ENCODE measurements around the gene EIF1.

EIF1 gene

GRCh38 chr17:41725134-41725533 lies 36.4 kb downstream of the EIF1 start:
- TF ChIP-seq, protein P1, sequence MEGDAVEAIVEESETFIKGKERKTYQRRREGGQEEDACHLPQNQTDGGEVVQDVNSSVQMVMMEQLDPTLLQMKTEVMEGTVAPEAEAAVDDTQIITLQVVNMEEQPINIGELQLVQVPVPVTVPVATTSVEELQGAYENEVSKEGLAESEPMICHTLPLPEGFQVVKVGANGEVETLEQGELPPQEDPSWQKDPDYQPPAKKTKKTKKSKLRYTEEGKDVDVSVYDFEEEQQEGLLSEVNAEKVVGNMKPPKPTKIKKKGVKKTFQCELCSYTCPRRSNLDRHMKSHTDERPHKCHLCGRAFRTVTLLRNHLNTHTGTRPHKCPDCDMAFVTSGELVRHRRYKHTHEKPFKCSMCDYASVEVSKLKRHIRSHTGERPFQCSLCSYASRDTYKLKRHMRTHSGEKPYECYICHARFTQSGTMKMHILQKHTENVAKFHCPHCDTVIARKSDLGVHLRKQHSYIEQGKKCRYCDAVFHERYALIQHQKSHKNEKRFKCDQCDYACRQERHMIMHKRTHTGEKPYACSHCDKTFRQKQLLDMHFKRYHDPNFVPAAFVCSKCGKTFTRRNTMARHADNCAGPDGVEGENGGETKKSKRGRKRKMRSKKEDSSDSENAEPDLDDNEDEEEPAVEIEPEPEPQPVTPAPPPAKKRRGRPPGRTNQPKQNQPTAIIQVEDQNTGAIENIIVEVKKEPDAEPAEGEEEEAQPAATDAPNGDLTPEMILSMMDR (IDR thresholded peaks at IDR 0.05; ENCODE audit: low read length), result no peak
- no peak for TF ChIP-seq EZH2 (IDR thresholded peaks at IDR 0.05; ENCODE audit: borderline replicate concordance, low read length)

GRCh38 chr17:41728056-41728455 lies 39.4 kb downstream of the EIF1 start:
- no peaks in the 10 kb centered on the region for H4K20me1 ChIP-seq (ENCODE audit: insufficient read depth, low read length)
- H3K4me1 ChIP-seq (ENCODE audit: insufficient read depth, low read length, severe bottlenecking), result no peaks in the 10 kb centered on the region
- H3K9me3 ChIP-seq (ENCODE audit: low read length), result no peaks in the 10 kb centered on the region
- no peak for TF ChIP-seq EZH2 (IDR thresholded peaks at IDR 0.05; ENCODE audit: borderline replicate concordance, low read length)
- TF ChIP-seq, protein P1 (IDR thresholded peaks at IDR 0.05; ENCODE audit: low read length), result no peak
- H3K27me3 ChIP-seq (ENCODE audit: insufficient read depth, low read length), result 0 out of 2 replicates have a peak, but pooled peaks cover 7% of the 10 kb centered on the region
- no peak overlapping the region for H3K27ac ChIP-seq (ENCODE audit: low read depth, low read length, poor library complexity, severe bottlenecking)
- no peak overlapping the region for H2AFZ ChIP-seq (ENCODE audit: low read length)
- H3K9me2 ChIP-seq (ENCODE audit: low read depth, low read length), result no peaks in the 10 kb centered on the region
- H3F3A ChIP-seq (ENCODE audit: insufficient read depth, low read length), result no peaks in the 10 kb centered on the region
- H3K4me3 ChIP-seq (ENCODE audit: low read depth, low read length, poor library complexity, severe bottlenecking), result no peak overlapping the region
- H3K36me3 ChIP-seq (ENCODE audit: insufficient read depth, low read length), result no peaks in the 10 kb centered on the region
- no peaks in the 10 kb centered on the region for H3K79me2 ChIP-seq (ENCODE audit: insufficient read depth, low read length)
- no peak overlapping the region for H3K4me2 ChIP-seq (ENCODE audit: low read length)
- H3K9ac ChIP-seq (ENCODE audit: low read length), result no peak overlapping the region

More at GRCh38 chr17:41725134-41725533, 36.4 kb downstream of the EIF1 start:
- Histone ChIP-seq H3K27ac (ENCODE audit: low read depth, low read length, poor library complexity, severe bottlenecking) (no peak overlapping the region), H3K4me3 (ENCODE audit: low read depth, low read length, poor library complexity, severe bottlenecking) (no peak overlapping the region), H3K4me1 (ENCODE audit: insufficient read depth, low read length, severe bottlenecking) (no peaks in the 10 kb centered on the region), H3K9me2 (ENCODE audit: low read depth, low read length) (no peaks in the 10 kb centered on the region), H4K20me1 (ENCODE audit: insufficient read depth, low read length) (no peaks in the 10 kb centered on the region), H3K36me3 (ENCODE audit: insufficient read depth, low read length) (no peaks in the 10 kb centered on the region), H3K9ac (ENCODE audit: low read length) (no peak overlapping the region), H3K4me2 (ENCODE audit: low read length) (no peak overlapping the region), H3F3A (ENCODE audit: insufficient read depth, low read length) (no peaks in the 10 kb centered on the region), H3K27me3 (ENCODE audit: insufficient read depth, low read length) (0 out of 2 replicates have a peak, but pooled peaks cover 7% of the 10 kb centered on the region), H3K9me3 (ENCODE audit: low read length) (no peaks in the 10 kb centered on the region), H3K79me2 (ENCODE audit: insufficient read depth, low read length) (no peaks in the 10 kb centered on the region), H2AFZ (ENCODE audit: low read length) (no peak overlapping the region)

GRCh38 chr17:41730479-41730878 lies 41.8 kb downstream of the EIF1 start:
- Histone ChIP-seq H3K9me2 (ENCODE audit: low read depth, low read length) (no peaks in the 10 kb centered on the region), H3K27ac (ENCODE audit: low read depth, low read length, poor library complexity, severe bottlenecking) (no peak overlapping the region), H3F3A (ENCODE audit: insufficient read depth, low read length) (no peaks in the 10 kb centered on the region), H4K20me1 (ENCODE audit: insufficient read depth, low read length) (no peaks in the 10 kb centered on the region), H3K4me3 (ENCODE audit: low read depth, low read length, poor library complexity, severe bottlenecking) (no peak overlapping the region), H2AFZ (ENCODE audit: low read length) (no peak overlapping the region), H3K27me3 (ENCODE audit: insufficient read depth, low read length) (peaks cover 4% of the 10 kb centered on the region; the same call in 1 of the 2 replicates), H3K4me1 (ENCODE audit: insufficient read depth, low read length, severe bottlenecking) (no peaks in the 10 kb centered on the region), H3K9ac (ENCODE audit: low read length) (no peak overlapping the region), H3K9me3 (ENCODE audit: low read length) (no peaks in the 10 kb centered on the region), H3K79me2 (ENCODE audit: insufficient read depth, low read length) (no peaks in the 10 kb centered on the region), H3K4me2 (ENCODE audit: low read length) (no peak overlapping the region), H3K36me3 (ENCODE audit: insufficient read depth, low read length) (no peaks in the 10 kb centered on the region)
- TF ChIP-seq, protein P1 (IDR thresholded peaks at IDR 0.05; ENCODE audit: low read length), result no peak
- TF ChIP-seq EZH2 (IDR thresholded peaks at IDR 0.05; ENCODE audit: borderline replicate concordance, low read length), result no peak

Measured in OCI-LY1 (cell line).